Neural cell (in vitro differentiated cells): ENCODE measurements around the gene LHFPL2.

Experiments
- EP300 ChIP-seq: fragments of 450-650 bp; conservative IDR thresholded peaks from 2 replicates; pipeline ENCODE4 v1.6.1; 2014; ENCODE audit warnings: antibody characterized with exemption, mild to moderate bottlenecking, moderate library complexity; ENCODE audit not compliant: poor library complexity, severe bottlenecking
- RAD21 ChIP-seq: fragments of 450-650 bp; conservative IDR thresholded peaks from 2 replicates; pipeline ENCODE4 v1.6.1; 2014; ENCODE audit warnings: antibody characterized with exemption, mild to moderate bottlenecking, moderate library complexity
- TF ChIP-seq, protein P1 (sequence below): fragments of 450-650 bp; IDR thresholded peaks from 2 replicates; pipeline ENCODE4 v1.5.1; 2014; ENCODE audit warnings: antibody characterized with exemption, mild to moderate bottlenecking, moderate library complexity; ENCODE audit not compliant: poor library complexity, severe bottlenecking

DNA sequence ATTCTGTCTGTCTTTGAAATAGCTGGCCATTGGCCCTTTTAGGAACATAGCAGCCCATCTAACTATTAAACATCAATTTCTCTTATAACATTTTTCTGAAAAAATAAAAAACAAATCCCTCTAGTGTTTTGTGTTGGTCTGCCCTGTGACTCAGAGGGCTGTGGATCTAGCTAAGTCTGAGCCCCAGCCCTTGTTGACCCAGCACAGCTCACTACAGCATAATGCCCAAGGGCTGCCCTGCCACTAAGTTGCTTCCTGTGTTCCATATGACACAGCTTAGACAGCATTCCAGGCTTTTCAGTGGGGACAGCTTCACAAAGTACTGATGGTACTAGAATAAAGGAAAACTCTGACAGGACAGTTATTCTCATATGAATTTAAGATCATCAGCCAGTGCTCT is 152.2 kb downstream of the LHFPL2 start:
- TF ChIP-seq, protein P1, sequence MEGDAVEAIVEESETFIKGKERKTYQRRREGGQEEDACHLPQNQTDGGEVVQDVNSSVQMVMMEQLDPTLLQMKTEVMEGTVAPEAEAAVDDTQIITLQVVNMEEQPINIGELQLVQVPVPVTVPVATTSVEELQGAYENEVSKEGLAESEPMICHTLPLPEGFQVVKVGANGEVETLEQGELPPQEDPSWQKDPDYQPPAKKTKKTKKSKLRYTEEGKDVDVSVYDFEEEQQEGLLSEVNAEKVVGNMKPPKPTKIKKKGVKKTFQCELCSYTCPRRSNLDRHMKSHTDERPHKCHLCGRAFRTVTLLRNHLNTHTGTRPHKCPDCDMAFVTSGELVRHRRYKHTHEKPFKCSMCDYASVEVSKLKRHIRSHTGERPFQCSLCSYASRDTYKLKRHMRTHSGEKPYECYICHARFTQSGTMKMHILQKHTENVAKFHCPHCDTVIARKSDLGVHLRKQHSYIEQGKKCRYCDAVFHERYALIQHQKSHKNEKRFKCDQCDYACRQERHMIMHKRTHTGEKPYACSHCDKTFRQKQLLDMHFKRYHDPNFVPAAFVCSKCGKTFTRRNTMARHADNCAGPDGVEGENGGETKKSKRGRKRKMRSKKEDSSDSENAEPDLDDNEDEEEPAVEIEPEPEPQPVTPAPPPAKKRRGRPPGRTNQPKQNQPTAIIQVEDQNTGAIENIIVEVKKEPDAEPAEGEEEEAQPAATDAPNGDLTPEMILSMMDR: no peak
- TF ChIP-seq EP300: no peak
- no peak for TF ChIP-seq RAD21
